Mesodermal cell (in vitro differentiated cells): Measurements from ENCODE around the gene CYTH4.

Experiments used
- H3K27ac ChIP-seq: 2 replicates; pipeline ENCODE4 v1.7.0; 2013; ENCODE audit warnings: mild to moderate bottlenecking, low read depth, low read length, moderate library complexity; ENCODE audit not compliant: severe bottlenecking
- H3K36me3 ChIP-seq: 2 replicates; pipeline ENCODE4 v1.7.1; 2013; ENCODE audit warnings: mild to moderate bottlenecking, low read length, moderate library complexity; ENCODE audit not compliant: control insufficient read depth, insufficient read depth
- H3K4me1 ChIP-seq: one replicate; pipeline ENCODE4 v1.7.1; 2013; ENCODE audit warnings: mild to moderate bottlenecking, low read length; ENCODE audit not compliant: insufficient read depth, control insufficient read depth, poor library complexity, severe bottlenecking
- H3K4me3 ChIP-seq: 2 replicates; pipeline ENCODE4 v1.7.0; 2013; ENCODE audit warnings: low read length, control low read depth, mild to moderate bottlenecking; ENCODE audit not compliant: insufficient read depth, poor library complexity, severe bottlenecking; ENCODE audit errors: extremely low read depth
- H3K9me3 ChIP-seq: 2 replicates; pipeline ENCODE4 v1.7.1; 2013; ENCODE audit warnings: mild to moderate bottlenecking, low read length, moderate library complexity; ENCODE audit not compliant: control insufficient read depth
- WGBS, 2 experiments: methylation state at CpG; one replicate each; pipeline ENCODE4 v1.1.5; 2013; ENCODE audit warnings: missing lambda C conversion rate in 2 of 2; ENCODE audit not compliant: insufficient coverage in 2 of 2; 5-methylcytosine and 5-hydroxymethylcytosine counted together

CYTH4 gene

DNA sequence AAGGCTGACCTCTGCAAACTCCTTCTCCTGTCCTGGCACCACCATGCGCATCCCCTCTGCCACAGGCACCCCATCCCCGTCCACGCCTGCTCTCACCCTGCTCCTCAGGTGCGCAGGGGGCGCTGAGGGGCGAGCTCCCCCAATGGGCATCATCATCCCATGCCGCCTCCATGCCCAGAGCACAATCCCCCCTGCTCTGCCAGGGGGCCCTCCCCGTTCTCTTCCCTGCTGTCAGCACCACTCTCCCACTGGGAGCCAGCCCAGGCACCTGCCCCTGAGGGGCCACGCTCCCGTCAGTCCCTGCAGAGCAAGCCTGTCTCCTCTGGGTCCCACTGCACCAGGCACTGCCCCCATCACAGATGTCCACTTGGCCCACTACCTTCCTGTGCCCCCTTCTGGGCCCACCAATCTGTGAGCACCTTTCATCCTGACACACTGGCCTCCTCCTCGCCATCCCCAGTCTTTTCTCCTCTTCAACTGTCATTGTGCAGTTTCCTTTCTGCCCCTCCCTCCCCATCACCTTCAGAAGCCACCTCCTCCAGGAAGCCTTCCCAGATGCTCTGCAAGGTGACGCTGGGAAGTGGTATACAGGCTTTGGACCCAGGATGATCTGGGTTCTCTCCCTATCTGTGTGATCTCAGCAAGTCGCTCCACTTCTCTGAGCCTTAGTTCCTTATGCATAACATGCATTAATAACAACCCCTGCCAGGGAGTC, 62.6 kb downstream of the CYTH4 start:
- Histone ChIP-seq H3K27ac (no peak overlapping the region), H3K9me3 (no peaks in the 10 kb centered on the region), H3K4me3 (no peak overlapping the region), H3K4me1 (no peaks in the 10 kb centered on the region), H3K36me3 (no peaks in the 10 kb centered on the region)
- 84 to 85% methylated on average over 5 to 13 of the region's 13 CpGs for WGBS, 2 experiments

DNA sequence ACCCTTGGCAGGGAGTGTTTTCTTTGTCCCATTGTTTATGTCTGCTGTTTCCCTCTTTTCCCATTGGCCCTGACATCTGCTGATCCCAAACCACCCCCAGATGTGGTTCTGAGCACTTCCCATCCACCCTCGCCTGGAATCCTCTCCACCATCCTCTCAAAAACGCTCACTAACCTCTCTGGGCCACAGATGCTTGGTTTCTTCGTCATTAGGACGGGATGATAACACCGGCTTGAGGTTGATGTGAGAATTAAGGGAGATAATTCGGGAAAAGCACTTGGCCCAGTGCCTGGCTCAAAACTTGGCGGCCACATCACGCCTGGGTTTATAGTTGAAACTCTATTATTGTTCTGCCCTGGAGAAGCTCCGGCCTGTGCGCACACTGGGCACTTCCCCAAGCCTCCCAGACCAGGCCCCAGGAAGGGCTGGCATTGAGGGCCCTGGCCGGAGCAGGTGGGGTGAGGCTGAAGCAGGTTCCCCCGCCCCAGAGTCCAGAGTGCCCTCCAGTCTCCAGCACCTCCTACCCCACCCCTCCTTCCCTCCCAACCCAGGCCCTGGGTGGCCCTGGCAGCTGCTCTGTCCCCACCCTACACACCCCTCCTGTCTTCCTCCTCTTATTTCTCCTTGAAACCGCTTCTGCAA, 63.7 kb downstream of the CYTH4 start:
- Histone ChIP-seq H3K9me3 (no peaks in the 10 kb centered on the region), H3K4me3 (no peak overlapping the region), H3K4me1 (no peaks in the 10 kb centered on the region), H3K36me3 (no peaks in the 10 kb centered on the region), H3K27ac (no peak overlapping the region)
- WGBS, 2 experiments: 82 to 89% methylated on average over 6 to 8 of the region's 13 CpGs

DNA sequence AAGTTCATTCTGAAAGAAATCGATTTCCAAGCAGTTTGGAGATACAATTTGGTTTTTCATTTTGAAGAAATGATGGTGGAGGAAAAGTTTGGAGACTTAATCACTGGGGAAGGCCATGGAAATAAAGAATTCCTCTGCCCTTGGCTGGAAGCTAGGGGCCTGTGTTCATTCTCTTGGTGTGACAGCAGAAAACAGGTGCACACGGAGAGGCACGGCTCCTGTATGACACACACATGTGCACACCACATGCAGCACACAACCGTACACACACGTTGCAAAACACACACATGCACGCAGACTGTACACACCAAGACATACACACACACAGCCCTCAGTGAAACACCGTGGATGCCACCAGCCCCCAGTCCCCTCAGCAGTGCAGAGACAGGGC, 64.2 kb downstream of the CYTH4 start:
- Histone ChIP-seq H3K4me1 (no peaks in the 10 kb centered on the region), H3K27ac (no peak overlapping the region), H3K4me3 (no peak overlapping the region), H3K36me3 (no peaks in the 10 kb centered on the region), H3K9me3 (no peaks in the 10 kb centered on the region)
- WGBS, 2 experiments: 94 to 99% methylated on average over 6 to 7 of the region's 7 CpGs

DNA sequence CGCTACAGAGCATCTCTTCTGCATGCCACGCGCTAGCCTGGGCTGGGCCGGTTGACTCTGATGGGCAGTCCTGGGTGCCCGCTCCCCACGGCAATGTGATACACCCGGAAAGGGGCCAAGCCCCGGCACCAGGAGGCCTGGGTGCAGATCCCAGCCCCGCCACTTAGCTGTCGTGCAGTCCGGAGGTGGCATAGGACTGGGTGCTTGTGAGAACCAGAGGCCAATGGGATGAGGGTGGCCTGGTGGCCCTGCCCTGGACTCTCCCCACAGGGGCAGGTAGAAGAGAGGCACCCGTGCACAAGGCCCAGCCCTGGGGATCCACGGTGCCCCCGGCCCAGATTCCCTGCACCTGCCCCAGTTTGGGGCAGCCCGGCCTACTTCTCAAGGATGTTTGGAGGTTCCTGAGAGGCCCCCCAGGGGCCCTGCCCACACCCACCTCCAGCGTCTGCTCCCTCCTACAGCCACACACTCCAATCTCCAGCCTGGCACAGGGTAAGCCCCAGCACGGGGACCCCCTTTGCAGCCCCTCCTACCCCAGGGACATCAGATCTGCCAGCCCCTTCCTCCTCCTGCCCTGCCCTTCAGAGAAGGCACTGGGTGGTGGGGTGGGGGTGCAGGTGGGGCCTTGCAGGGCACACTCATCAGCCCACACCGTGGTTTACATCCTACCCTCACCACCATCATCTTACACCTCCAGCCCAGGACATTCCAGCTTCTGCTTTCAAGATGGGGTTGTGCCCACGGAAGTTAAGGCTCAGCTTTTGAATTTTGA, 66.9 kb downstream of the CYTH4 start:
- H3K4me1 ChIP-seq: no peaks in the 10 kb centered on the region
- WGBS, 2 experiments: 87 to 92% methylated on average over 15 to 16 of the region's 19 CpGs
- no peaks in the 10 kb centered on the region for H3K9me3 ChIP-seq
- H3K27ac ChIP-seq: no peak overlapping the region
- H3K36me3 ChIP-seq: no peaks in the 10 kb centered on the region
- H3K4me3 ChIP-seq: no peak overlapping the region

DNA sequence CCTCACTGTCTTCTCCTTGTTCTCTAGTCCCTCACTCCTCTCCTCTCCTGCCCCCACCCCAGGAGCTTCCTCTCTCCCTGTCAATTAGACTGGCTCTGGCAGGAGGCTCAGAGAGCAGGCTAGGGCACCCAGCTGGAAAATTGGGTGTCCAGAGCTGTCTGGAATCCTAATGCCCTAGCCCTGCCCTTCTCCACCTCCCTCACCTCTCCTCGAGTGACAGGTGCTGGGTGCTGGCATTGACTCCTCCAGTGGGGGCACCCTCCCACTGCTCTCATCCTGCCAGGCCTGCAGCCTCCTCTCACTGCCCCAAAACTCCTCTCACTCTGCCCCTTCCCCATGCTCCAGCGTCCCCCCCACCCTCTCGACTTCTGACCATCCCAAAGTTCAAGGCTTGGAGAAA, 68.9 kb downstream of the CYTH4 start:
- Histone ChIP-seq H3K36me3 (no peaks in the 10 kb centered on the region), H3K27ac (no peak overlapping the region), H3K4me1 (no peaks in the 10 kb centered on the region), H3K4me3 (no peak overlapping the region), H3K9me3 (no peaks in the 10 kb centered on the region)
- 40% methylated on average over 2 of the region's 3 CpGs; no CpG with 5 or more reads in 1 of the 2 experiments for WGBS, 2 experiments

DNA sequence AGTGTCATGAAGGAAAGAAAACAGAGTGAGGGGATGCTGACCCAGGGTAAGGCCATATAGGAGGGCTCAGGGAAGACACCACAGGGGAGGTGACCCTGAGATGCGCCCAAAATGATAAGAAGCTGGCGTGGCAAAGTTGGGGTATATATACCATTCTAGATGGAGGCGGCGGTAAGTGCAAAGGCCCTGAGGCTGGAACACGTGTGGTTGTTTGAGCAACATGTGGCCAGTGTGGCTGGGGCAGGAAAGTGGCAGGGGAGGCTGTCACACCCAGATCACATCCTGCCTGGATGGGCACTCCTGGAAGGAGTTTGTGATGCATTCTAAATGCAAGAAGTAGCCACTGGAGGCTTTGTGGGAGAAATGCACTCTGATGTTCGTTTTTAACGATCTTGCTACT, 70.2 kb downstream of the CYTH4 start:
- Histone ChIP-seq H3K4me3 (no peak overlapping the region), H3K36me3 (no peaks in the 10 kb centered on the region), H3K9me3 (no peaks in the 10 kb centered on the region), H3K27ac (no peak overlapping the region), H3K4me1 (no peaks in the 10 kb centered on the region)
- WGBS, 2 experiments: 82 to 84% methylated on average over 7 of the region's 7 CpGs

DNA sequence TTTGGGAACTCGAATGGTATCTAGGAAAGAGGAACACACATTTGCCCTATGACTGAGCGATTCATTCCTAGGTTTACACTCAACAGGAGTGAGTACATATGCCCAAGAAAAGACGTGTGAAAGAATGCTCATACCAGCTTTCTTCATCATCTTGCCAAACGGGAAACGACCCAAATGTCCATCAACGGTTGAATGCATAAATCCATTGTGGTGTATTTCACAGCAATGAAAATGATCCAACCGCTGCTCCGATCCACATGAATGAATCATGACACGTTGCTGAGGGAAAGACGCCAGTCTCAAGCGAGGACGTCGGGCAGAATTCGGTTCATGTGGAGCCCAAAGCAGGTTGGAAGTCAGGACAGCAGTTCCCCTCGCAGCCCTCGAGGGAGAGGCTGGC, 71.5 kb downstream of the CYTH4 start:
- WGBS, 2 experiments: 93 to 96% methylated on average over 16 of the region's 16 CpGs
- Histone ChIP-seq H3K36me3 (no peaks in the 10 kb centered on the region), H3K4me3 (no peak overlapping the region), H3K9me3 (no peaks in the 10 kb centered on the region), H3K4me1 (no peaks in the 10 kb centered on the region), H3K27ac (no peak overlapping the region)

DNA sequence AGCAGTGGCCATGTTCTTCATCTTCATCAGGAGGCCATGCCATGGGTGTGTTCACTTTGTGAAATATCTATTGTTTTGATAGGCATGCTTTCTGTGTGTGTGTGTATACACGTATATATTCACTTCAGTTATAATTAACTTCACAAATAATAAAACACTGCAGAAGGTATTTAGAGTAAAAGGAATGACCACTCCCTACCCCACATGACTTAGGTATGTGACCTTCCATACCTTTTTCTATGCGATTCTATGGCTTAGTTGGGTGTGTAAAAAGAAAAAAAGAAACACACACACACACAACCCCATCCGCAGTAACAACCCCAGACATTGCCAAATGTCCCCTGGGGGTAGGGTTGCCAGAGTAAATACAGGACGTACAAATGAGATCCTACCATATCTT, 72.0 kb downstream of the CYTH4 start:
- WGBS, 2 experiments: no CpG with 5 or more reads among the region's 4 CpGs
- no peak overlapping the region for H3K27ac ChIP-seq
- H3K9me3 ChIP-seq: no peaks in the 10 kb centered on the region
- no peaks in the 10 kb centered on the region for H3K36me3 ChIP-seq
- no peaks in the 10 kb centered on the region for H3K4me1 ChIP-seq
- H3K4me3 ChIP-seq: no peak overlapping the region

DNA sequence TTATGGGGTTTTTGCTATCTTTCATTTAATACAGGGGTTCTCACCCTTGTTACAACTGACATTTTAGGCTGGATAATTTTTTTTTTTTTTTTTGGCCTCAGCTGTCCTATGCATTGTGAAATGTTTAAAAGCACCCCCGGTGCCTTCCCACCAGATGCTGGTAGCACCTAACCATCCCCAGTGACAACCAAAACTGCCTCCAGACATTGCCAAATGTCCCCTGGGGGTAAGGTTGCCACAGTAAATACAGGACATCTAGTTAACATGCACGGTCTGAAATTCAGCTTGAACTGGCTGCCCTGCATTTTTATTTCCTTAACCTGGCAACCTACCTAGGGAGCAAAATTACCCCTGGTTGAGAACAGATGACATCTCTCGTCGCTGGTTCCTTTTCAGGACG, 72.4 kb downstream of the CYTH4 start:
- no peak overlapping the region for H3K4me3 ChIP-seq
- 91% methylated on average over 4 of the region's 5 CpGs for WGBS, 2 experiments
- H3K27ac ChIP-seq: no peak overlapping the region
- H3K9me3 ChIP-seq: no peaks in the 10 kb centered on the region
- no peaks in the 10 kb centered on the region for H3K4me1 ChIP-seq
- H3K36me3 ChIP-seq: no peaks in the 10 kb centered on the region

DNA sequence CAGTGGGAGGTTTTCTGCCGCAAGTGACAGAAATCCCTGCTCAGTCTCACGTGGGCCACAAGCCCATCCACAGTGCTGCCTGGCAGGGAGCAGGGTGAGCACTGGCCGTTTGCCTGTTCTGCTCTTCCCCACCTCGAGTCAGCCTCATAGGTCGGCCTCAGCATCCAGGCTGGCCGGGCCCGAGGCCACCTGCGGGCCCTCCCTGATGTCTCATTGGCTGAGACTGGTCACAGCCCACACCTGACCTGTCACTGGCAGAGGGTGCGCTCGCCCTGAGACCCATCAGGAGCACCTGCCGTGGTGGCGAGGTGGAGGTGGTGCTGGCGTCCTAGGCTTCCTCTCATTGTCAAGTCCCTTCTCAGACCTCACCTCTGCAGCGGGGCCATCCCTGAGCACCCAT, 72.9 kb downstream of the CYTH4 start:
- Histone ChIP-seq H3K9me3 (no peaks in the 10 kb centered on the region), H3K4me1 (no peaks in the 10 kb centered on the region), H3K4me3 (no peak overlapping the region), H3K27ac (no peak overlapping the region), H3K36me3 (no peaks in the 10 kb centered on the region)
- 82 to 90% methylated on average over 12 to 13 of the region's 14 CpGs for WGBS, 2 experiments

DNA sequence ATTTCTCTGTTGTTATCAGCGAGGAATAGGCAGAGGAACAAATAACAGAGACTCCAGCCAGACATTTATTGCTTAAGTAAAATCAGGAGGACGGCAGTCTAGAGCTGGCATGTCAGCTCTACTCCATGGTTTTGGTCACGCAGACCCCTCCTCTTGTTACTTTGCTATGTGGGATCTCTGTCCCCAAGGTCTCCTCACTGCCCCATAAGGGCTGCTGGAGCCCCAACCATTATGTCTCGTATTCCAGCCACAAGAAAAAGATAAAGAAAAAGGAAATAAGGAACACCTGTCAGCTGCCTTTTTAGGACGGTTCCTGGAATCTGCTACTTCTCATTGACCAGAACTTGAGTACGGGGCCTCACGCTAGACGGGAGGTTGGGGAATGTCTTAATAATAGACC, 74.6 kb downstream of the CYTH4 start:
- no peaks in the 10 kb centered on the region for H3K36me3 ChIP-seq
- no peak overlapping the region for H3K4me3 ChIP-seq
- no peaks in the 10 kb centered on the region for H3K9me3 ChIP-seq
- H3K4me1 ChIP-seq: no peaks in the 10 kb centered on the region
- WGBS, 2 experiments: 76 to 85% methylated on average over 7 to 8 of the region's 8 CpGs
- H3K27ac ChIP-seq: no peak overlapping the region
